ENCODE measurements around the gene RASA2. TPM values are rescaled to one million over a fixed set of nuclear protein-coding genes. Genes with fewer than 3 reads are reported as not detected.
"Not testable (repeated sequence)": the region's sequence is repeated elsewhere in the genome, so short reads cannot be mapped to it uniquely, and the experiment has no call there.

Gene RASA2
- total RNA-seq, 1 donor from 2014 or later, result 5.1 TPM

- ATAC-seq (no peak), DNase-seq (no peak)
- intact Hi-C loops (cut with micrococcal nuclease), result no loop called here
Observed at GRCh38 chr3:141485641-141486495, 959 bp upstream of the RASA2 start.

GRCh38 chr3:141486496-141486745, 406 bp upstream of the RASA2 start:
- DNase-seq (no peak), ATAC-seq (no peak)
- intact Hi-C loops (cut with micrococcal nuclease), result no loop called here

GRCh38 chr3:141487521-141488252, 860 bp downstream of the RASA2 start:
- peak; percentile 73 for ATAC-seq
- intact Hi-C loops (cut with micrococcal nuclease), result no loop called here
- DNase-seq, result peak; percentile 79

GRCh38 chr3:141489203-141489602, 2.4 kb downstream of the RASA2 start:
- intact Hi-C loops (cut with micrococcal nuclease), result no loop called here
- DNase-seq, result no peak
- no peak for ATAC-seq

- ATAC-seq, result no peak
- intact Hi-C loops (cut with micrococcal nuclease), result no loop called here
- no peak for DNase-seq
Observed at GRCh38 chr3:141491081-141491480, 4.3 kb downstream of the RASA2 start.

- ATAC-seq (no peak), DNase-seq (no peak)
- intact Hi-C loops (cut with micrococcal nuclease), result no loop called here
Observed at GRCh38 chr3:141491929-141492328, 5.1 kb downstream of the RASA2 start.

- DNase-seq, result no peak
- intact Hi-C loops (cut with micrococcal nuclease), result no loop called here
Observed at GRCh38 chr3:141493184-141493583, 6.4 kb downstream of the RASA2 start.

GRCh38 chr3:141497589-141497988, 10.8 kb downstream of the RASA2 start:
- intact Hi-C loops (cut with micrococcal nuclease), result not testable (repeated sequence)

More at GRCh38 chr3:141493184-141493583, 6.4 kb downstream of the RASA2 start:
- ATAC-seq, result no peak

DNA sequence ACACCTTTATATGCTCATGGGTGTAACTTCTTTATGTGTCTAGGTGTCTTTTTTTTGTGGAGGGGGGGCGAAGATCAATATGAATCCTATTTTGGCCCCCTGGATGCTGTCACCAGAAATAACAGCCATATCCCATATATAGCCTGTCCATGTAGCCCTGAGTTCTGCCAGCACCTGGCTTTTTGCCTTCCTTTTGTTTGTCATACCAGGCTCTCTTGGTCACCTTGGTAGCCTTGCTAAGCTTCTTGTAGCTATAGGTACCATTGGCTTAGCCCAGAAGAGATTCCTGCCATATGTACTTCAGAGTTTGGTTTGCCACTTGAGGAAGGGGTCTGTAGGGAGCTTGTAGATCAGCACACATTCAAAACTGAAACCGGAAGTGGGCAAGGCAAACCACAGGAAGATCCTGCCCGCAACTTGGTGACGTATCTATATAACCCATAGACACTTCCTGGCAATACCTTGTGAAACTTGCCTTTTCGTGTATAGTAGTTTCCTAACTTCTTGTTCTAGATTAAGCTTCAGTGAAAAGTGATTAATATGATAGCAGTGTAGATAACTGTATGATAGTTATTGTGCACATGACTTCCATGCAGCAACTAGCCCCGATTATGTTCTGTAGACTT, 11.9 kb downstream of the RASA2 start:
- intact Hi-C loops (cut with micrococcal nuclease), result no loop called here
- DNase-seq, result no peak
- ATAC-seq, result peak; percentile 88

More at GRCh38 chr3:141497589-141497988, 10.8 kb downstream of the RASA2 start:
- ATAC-seq, result peak; percentile 50
- not testable (repeated sequence) for DNase-seq

DNA sequence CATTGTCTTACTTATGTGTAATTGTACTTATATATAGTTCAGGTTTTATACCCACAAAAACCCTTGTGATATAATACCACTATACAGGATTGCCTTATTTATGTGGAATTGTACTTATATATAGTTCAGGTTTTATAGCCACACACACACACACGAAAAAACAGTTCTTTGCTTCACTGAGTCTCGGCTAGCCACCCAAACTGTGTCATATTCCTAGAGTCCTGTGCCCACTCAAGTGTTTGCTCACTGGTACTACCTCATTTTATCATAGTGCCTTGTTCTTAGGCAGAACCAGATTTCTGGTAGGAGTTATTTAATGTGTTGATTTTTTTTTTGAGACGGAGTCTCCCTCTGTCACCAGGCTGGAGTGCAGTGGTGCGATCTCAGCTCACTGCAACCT, 12.5 kb downstream of the RASA2 start:
- no peak for DNase-seq
- no peak for ATAC-seq
- intact Hi-C loops (cut with micrococcal nuclease), result no loop called here

DNA sequence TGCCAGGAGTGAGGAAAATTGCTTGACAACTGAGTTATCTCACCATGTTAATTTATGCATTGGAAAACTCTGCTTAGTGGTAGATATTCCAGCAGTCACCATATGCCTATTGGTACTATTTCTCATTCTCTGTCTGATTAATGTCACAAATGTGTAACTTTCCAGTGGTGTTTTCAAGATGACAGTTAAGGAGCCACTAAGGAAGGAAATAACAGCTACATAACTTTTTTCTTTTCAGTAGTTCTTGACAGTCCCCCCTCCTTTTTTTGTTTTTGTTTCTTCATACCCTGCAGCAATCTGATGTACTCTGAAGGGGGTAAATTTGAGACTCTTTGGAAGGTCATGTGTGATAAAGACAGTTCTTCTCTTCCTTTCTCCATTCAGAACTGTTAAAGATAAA, 13.1 kb downstream of the RASA2 start:
- DNase-seq (no peak), ATAC-seq (no peak)
- intact Hi-C loops (cut with micrococcal nuclease), result no loop called here

DNA sequence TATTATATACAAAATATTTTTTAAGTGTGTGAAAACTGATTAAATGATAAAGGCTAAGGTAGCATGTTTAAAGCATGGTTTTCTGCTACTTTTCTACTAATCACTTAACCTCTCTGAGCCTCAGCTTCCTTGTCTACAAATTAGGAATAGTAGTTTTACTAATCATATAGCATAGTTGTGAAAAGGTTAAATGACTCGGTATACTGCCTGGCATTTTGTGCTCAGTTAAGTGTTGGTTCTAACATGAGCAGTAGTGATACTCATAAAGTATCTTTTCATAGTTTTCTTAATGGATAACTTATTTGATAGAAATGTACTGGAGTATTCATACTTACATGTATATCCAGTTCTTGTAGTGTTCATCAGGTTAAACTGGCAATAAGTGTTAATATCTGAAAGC, 13.6 kb downstream of the RASA2 start:
- DNase-seq (no peak), ATAC-seq (no peak)
- intact Hi-C loops (cut with micrococcal nuclease), result no loop called here

GRCh38 chr3:141505166-141505565, 18.3 kb downstream of the RASA2 start:
- ATAC-seq (no peak), DNase-seq (no peak)
- intact Hi-C loops (cut with micrococcal nuclease), result no loop called here

DNA sequence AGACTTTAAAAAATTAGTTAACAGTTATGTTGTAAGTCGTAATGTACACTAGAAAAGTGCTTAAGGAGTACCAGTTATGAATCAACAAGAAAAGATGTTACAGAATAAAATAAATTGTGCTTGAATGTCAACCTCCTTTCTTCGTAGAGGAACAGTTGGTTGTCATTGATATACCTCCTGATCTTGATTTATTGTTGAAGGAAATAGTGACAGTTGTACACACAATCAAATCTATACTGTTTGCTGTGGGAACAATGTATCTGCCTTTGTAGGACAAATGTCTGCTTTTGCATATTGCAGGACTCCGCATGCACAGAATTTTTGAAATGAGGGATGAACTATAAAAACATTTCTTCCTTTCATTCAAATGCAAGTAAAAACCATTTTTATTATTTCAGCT, 19.2 kb downstream of the RASA2 start:
- DNase-seq, result no peak
- no peak for ATAC-seq
- intact Hi-C loops (cut with micrococcal nuclease), result no loop called here

DNA sequence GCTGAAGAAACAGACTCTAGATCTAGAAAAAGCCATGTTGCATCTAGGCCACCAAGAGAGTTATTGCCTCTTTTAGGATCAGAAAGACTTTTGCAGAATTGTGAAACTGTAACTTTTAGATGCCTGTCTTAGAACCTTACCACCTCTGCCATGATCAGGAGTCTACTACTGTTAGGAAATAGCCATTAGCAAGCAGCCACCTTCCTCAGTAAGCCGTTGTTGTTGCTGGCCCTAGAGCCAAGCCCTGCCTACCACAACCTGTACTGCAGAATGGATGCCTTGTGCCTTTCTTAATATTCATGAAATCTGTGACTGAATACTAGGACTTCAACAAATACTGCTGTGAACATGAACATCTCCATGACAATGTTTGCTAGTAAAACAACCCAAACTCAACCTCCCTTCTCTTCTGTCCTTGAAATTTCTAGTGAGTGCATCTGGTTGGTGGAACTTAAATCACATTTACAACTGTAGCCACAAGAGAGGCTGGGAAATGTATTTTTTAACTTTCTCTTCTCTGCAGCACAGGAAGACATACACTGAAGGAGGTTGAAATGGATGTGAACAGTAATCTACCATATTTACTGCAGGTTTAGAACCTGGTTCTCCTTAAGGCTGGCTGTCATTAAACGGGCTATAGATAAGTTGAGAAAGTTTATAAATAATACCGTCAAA, 20.7 kb downstream of the RASA2 start:
- intact Hi-C loops (cut with micrococcal nuclease), result no loop called here
- no peak for DNase-seq

DNA sequence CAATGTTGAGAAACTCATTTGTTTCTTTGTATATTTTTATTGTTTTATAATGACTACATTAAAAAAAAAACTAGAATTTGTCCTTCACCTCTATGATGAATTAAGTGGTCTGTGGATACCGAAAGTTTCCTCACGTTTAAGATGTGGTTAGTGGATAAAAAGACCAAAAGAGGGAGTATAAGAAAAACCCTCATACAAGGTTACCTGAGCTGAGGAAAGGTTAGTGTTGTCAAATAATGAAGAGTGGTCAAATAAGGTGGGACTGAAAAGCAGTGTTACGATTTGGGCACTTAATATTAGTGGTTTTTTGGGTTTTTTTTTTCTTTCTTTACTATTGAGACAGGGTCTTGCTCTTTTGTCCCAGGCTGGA, 21.2 kb downstream of the RASA2 start:
- no peak for ATAC-seq
- intact Hi-C loops (cut with micrococcal nuclease), result no loop called here
- no peak for DNase-seq

More for the DNA sequence above, 20.7 kb downstream of the RASA2 start:
- ATAC-seq, result no peak

DNA sequence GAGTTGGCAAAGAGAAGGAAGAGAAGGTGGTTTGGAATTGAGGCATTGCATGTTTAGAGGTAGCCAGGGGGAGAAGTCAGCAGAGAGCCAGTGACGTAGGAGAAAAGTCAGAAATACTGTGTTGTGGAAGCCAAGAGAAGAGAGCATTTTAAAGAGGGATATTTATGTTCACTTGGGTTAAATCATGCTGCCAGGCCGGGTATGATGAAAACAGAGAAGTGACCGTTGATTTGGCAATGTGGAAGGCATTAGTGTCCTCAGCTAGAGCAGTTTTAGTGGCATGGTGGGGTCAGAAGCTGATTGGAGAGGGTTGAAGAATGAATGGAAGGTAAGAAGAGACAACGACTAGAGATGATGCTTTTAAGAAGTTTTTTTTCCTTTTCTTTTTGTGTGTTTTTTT, 24.5 kb downstream of the RASA2 start:
- DNase-seq (no peak), ATAC-seq (no peak)
- intact Hi-C loops (cut with micrococcal nuclease), result no loop called here

- ATAC-seq, result no peak
- DNase-seq, result no peak
- intact Hi-C loops (cut with micrococcal nuclease), result no loop called here
Observed at GRCh38 chr3:141514382-141514781, 27.6 kb downstream of the RASA2 start.

DNA sequence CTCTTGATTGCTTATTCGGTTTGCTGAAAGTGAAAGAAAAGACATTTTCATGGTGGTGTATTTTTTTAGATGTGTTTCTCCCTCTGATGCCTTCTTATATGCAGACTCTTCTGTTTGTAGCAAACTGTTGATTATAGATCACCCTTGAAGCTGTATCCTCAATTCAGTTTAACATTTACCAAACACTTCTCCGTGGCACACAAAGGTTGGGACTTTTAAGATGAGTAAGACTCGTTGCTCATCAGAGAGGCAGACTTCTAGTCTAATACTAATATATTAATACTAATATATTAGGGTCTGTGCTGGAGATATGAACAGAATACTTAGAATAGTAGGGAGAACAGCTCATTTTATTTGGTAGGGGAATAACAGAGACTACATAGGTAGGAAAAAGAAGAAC, 32.8 kb downstream of the RASA2 start:
- ATAC-seq (no peak), DNase-seq (no peak)
- intact Hi-C loops (cut with micrococcal nuclease), result no loop called here

- DNase-seq (no peak), ATAC-seq (no peak)
- intact Hi-C loops (cut with micrococcal nuclease), result no loop called here
Observed at GRCh38 chr3:141521781-141522180, 35.0 kb downstream of the RASA2 start.
